Neural progenitor cell (in vitro differentiated cells): ENCODE data around the gene CDK18.

Experiments
- EZH2 ChIP-seq: fragments of 200-600 bp; sonication (generic); IDR thresholded peaks from 2 replicates; pipeline ENCODE4 v1.6.1; 2017; ENCODE audit warnings: antibody characterized with exemption, mild to moderate bottlenecking, moderate library complexity
- EZH2phosphoT487 ChIP-seq: fragments of 200-600 bp; sonication (generic); IDR thresholded peaks from 2 replicates; pipeline ENCODE4 v1.6.1; 2017; ENCODE audit warnings: antibody characterized with exemption
- TF ChIP-seq, protein P1 (sequence below): fragments of 200-600 bp; sonication (generic); IDR thresholded peaks from 2 replicates; pipeline ENCODE4 v1.5.1; 2017; ENCODE audit warnings: antibody characterized with exemption, mild to moderate bottlenecking

DNA sequence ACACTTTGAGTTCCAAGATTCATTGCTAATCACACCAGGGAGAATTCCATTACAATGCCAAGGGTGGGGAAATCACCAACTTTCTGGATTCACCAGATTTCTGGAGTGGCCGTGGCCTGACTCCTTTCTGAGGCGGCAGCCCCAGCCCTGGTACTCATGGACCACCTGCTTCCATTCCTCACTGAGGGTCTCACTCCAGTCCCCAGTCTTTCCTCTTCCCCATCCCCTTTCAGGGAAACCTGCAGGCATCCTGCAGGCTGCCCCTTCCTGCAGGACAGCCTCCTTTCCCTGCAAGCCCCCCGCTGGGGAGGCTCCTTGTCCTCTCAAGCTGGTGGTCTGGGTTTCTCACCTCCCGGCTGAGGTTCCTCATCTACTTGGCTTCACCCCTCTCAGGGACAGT lies 12.7 kb upstream of the CDK18 start:
- TF ChIP-seq, protein P1, sequence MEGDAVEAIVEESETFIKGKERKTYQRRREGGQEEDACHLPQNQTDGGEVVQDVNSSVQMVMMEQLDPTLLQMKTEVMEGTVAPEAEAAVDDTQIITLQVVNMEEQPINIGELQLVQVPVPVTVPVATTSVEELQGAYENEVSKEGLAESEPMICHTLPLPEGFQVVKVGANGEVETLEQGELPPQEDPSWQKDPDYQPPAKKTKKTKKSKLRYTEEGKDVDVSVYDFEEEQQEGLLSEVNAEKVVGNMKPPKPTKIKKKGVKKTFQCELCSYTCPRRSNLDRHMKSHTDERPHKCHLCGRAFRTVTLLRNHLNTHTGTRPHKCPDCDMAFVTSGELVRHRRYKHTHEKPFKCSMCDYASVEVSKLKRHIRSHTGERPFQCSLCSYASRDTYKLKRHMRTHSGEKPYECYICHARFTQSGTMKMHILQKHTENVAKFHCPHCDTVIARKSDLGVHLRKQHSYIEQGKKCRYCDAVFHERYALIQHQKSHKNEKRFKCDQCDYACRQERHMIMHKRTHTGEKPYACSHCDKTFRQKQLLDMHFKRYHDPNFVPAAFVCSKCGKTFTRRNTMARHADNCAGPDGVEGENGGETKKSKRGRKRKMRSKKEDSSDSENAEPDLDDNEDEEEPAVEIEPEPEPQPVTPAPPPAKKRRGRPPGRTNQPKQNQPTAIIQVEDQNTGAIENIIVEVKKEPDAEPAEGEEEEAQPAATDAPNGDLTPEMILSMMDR: no peak
- TF ChIP-seq EZH2 (no peak), EZH2phosphoT487 (no peak)
